Peyer's patch (tissue), 4 donors: ENCODE measurements around the gene PBX2. TPM values are rescaled to one million over a fixed set of nuclear protein-coding genes. Genes with fewer than 3 reads are reported as not detected.
"Not testable (repeated sequence)": the region's sequence is repeated elsewhere in the genome, so short reads cannot be mapped to it uniquely, and the experiment has no call there.

ENCODE experiments used
- DNase-seq, 3 donors: peaks; one replicate each; pipeline ENCODE4 v3.0.0-alpha.2; 2017 to 2019
- H3K27ac ChIP-seq, 4 donors: fragments of 200-600 bp; sonication (generic); one replicate each; pipeline ENCODE4 v1.5.1; 2016 to 2019
- H3K27me3 ChIP-seq, 2 donors: fragments of 200-600 bp; sonication (generic); one replicate each; pipeline ENCODE4 v1.5.1; 2019
- H3K36me3 ChIP-seq, 3 donors: fragments of 200-600 bp; sonication (generic); one replicate each; pipeline ENCODE4 v1.5.1; 2016 to 2019
- H3K4me1 ChIP-seq, 4 donors: fragments of 200-600 bp; sonication (generic); one replicate each; pipeline ENCODE4 v1.5.1; 2016 to 2019
- H3K4me3 ChIP-seq, 4 donors: fragments of 200-600 bp; sonication (generic); 1 replicate in 3 of 4; 2 replicates in 1 of 4; pipeline ENCODE4 v1.5.1; 2016 to 2019; ENCODE audit warnings: mild to moderate bottlenecking in 1 of 4
- H3K9me3 ChIP-seq, 4 donors: fragments of 200-600 bp; sonication (generic); one replicate each; pipeline ENCODE4 v1.5.1; 2016 to 2019; ENCODE audit warnings: mild to moderate bottlenecking in 1 of 4
- CTCF ChIP-seq, 6 experiments: fragments of 450-650 bp in 4 of 6; fragments of 200-600 bp in 2 of 6; sonication (generic) in 1 of 6; IDR thresholded peaks; one replicate each; pipeline ENCODE4 v1.5.1; 2017 to 2019; ENCODE audit warnings: antibody characterized with exemption in 6 of 6, mild to moderate bottlenecking in 3 of 6, moderate library complexity in 1 of 6
- POLR2A ChIP-seq, 2 donors: fragments of 450-650 bp; IDR thresholded peaks; one replicate each; pipeline ENCODE4 v1.5.1; 2017; ENCODE audit warnings: antibody characterized with exemption in 2 of 2, mild to moderate bottlenecking in 2 of 2, moderate library complexity in 2 of 2
- total RNA-seq, 4 donors: library from RNA; depleted of rRNA; stranded (reverse); fragments of >200 nt; gene quantifications; one replicate each; pipeline ENCODE4 v1.1.0, GENCODE V29; 2016

PBX2 gene
- total RNA-seq, 4 donors from 2014 or later = 33.3 to 74.3 (median 64.4) TPM

DNA sequence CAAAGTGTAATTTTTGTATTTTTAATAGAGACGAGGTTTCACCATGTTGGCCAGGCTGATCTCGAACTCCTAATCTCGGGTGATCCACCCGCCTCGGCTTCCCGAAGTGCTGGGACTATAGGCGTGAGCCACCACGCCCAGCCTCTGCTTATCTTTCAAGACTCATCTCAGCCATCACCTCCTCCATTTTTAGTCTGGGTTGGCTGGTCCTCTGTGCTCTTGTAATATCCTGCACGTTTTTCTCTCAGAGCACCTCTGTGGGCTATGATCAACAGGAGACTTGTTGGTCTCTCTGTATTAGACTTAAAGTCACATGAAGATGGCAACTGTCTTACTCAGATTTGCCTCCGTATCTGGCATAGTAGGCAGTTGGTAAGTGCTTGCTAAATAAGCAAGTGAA, 26.3 kb upstream of the PBX2 start:
- DNase-seq = no peak
- H3K27me3 ChIP-seq = no peaks in the 10 kb centered on the region
- TF ChIP-seq POLR2A (IDR thresholded peaks at IDR 0.05) (no peak), CTCF (IDR thresholded peaks at IDR 0.05) (no peak)
- no peaks in the 10 kb centered on the region for H3K9me3 ChIP-seq
- H3K4me1 ChIP-seq = no peaks in the 10 kb centered on the region
- H3K27ac ChIP-seq = no peak overlapping the region
- no peak overlapping the region for H3K4me3 ChIP-seq
- H3K36me3 ChIP-seq = no peaks in the 10 kb centered on the region

GRCh38 chr6:32215617-32216016, 25.6 kb upstream of the PBX2 start:
- Histone ChIP-seq H3K9me3 (no peaks in the 10 kb centered on the region), H3K4me3 (no peak overlapping the region), H3K27ac (no peak overlapping the region), H3K27me3 (no peaks in the 10 kb centered on the region), H3K36me3 (no peaks in the 10 kb centered on the region), H3K4me1 (no peaks in the 10 kb centered on the region)
- TF ChIP-seq CTCF (IDR thresholded peaks at IDR 0.05) = no peak
- TF ChIP-seq POLR2A (IDR thresholded peaks at IDR 0.05) = no peak
- no peak for DNase-seq

DNA sequence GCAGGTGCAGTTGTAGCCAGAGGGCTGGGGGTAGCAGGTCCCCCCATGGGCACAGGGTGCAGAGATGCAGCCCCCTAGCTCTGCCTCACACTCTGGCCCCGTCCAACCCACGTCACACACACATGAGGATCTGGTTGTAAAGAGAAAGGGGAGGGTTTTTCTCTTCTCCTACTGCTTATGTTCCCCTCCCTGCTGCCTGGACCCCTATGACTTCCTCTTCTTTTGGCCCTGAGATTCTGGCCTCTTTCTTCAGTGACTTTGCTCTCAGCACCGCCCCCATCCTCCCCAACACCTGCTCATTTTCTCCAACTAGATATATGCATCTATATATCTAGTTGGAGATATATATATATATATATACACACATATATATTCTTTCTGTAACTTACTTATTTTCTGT, 24.1 kb upstream of the PBX2 start:
- DNase-seq = no peak
- Histone ChIP-seq H3K36me3 (no peaks in the 10 kb centered on the region), H3K9me3 (no peaks in the 10 kb centered on the region), H3K4me3 (no peak overlapping the region), H3K27ac (no peak overlapping the region), H3K4me1 (no peaks in the 10 kb centered on the region), H3K27me3 (no peaks in the 10 kb centered on the region)
- TF ChIP-seq CTCF (IDR thresholded peaks at IDR 0.05) = no peak
- no peak for TF ChIP-seq POLR2A (IDR thresholded peaks at IDR 0.05)

DNA sequence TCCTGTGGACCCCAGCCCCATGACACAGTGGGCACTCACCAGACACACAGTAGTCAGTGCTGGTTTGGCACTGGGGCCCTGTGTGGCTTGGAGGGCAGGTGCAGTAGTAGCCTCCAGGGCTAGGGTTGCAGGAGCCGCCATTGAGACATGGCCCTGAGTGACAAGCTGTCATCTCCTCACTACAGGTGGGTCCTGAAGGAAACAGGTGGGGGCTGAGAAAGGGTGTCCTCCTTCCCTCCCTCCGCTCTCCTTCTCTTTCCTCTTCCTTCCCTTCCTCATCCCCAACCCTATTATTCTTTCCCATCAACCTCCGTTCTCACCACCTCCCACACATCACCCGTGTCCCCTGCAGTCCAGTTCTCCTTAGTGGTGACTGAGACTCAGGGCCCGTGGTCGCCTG, 23.6 kb upstream of the PBX2 start:
- peak in 1 of 3 donors; percentile 36 for DNase-seq
- H3K4me1 ChIP-seq = no peaks in the 10 kb centered on the region
- TF ChIP-seq CTCF (IDR thresholded peaks at IDR 0.05) (no peak), POLR2A (IDR thresholded peaks at IDR 0.05) (no peak)
- H3K27me3 ChIP-seq = no peaks in the 10 kb centered on the region
- H3K27ac ChIP-seq = no peak overlapping the region
- H3K36me3 ChIP-seq = no peaks in the 10 kb centered on the region
- no peaks in the 10 kb centered on the region for H3K9me3 ChIP-seq
- H3K4me3 ChIP-seq = no peak overlapping the region

DNA sequence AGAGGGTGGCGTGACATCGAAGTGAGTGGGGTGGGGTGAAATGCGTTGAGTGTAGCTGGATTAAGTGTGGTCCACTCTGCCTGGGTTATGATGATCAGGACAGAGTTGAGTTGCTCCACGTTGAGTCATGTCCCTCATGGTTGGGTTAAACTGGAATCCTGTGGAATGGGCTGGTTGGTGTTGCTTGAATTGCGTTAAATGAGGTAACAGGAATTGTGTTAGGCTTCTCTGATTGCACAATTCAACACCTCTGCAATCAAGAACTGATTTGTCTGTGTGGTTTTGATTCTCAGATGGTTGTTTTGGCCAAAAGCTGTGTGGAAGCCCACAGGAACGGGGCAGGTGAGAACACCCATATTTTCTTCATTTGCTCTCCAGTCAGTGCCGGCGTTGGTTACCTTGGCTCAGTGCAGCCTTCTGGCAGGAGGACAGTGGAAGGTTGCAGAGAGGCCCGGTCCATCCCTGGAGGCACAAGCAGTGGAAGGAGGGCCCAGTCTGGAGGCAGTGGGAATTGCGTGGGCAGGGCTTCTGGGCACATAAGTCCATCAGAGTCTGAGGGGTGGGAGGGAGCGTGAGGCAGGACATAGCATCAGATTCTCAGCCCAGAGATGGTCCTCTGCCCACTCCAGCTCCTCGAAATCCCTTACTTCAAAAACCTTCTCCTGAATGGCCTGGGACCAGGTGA, 22.2 kb upstream of the PBX2 start:
- Histone ChIP-seq H3K27me3 (no peaks in the 10 kb centered on the region), H3K27ac (no peak overlapping the region), H3K9me3 (no peaks in the 10 kb centered on the region), H3K4me3 (no peak overlapping the region), H3K36me3 (no peaks in the 10 kb centered on the region), H3K4me1 (no peaks in the 10 kb centered on the region)
- DNase-seq = no peak
- TF ChIP-seq CTCF (IDR thresholded peaks at IDR 0.05) = no peak
- no peak for TF ChIP-seq POLR2A (IDR thresholded peaks at IDR 0.05)

DNA sequence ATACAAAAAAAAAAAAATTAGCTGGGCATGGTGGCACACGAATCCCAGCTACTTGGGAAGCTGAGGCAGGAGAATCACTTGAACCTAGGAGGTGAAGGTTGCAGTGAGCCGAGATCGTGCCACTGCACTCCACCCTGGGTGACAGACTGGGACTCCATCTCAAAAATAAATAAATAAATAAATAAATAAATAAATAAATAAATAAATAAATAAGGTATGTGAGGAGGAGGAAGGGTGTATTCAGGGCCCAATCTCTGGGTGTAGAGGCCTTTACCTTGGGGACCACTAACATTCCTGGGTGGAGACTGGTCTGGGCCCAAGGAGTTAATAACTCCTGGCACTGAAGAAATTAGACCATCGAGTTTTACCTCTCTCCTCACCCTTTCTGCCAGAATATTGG, 21.4 kb upstream of the PBX2 start:
- not testable (repeated sequence) for H3K4me1 ChIP-seq, H3K4me3 ChIP-seq

More for the DNA sequence above, 21.4 kb upstream of the PBX2 start:
- not testable (repeated sequence) for H3K27me3 ChIP-seq, H3K27ac ChIP-seq, DNase-seq, H3K9me3 ChIP-seq, H3K36me3 ChIP-seq
